HUES6 (cell line): ENCODE measurements around the gene APBA1.

Experiments
- H3K27ac ChIP-seq: 2 replicates; pipeline ENCODE4 v1.7.0; 2013; ENCODE audit warnings: low read depth, mild to moderate bottlenecking, low read length, inconsistent platforms
- H3K27me3 ChIP-seq: 2 replicates; pipeline ENCODE4 v1.6.1; 2013; ENCODE audit warnings: low read length; ENCODE audit not compliant: control insufficient read depth, insufficient read depth
- H3K36me3 ChIP-seq: 2 replicates; pipeline ENCODE4 v1.6.1; 2013; ENCODE audit warnings: low read length; ENCODE audit not compliant: control insufficient read depth, insufficient read depth
- H3K4me1 ChIP-seq: 2 replicates; pipeline ENCODE4 v1.6.1; 2013; ENCODE audit warnings: low read length; ENCODE audit not compliant: control insufficient read depth, insufficient read depth
- H3K4me3 ChIP-seq: 2 replicates; pipeline ENCODE4 v1.5.1; 2013; ENCODE audit warnings: low read depth, low read length
- H3K9ac ChIP-seq: one replicate; pipeline ENCODE4 v1.6.1; 2013; ENCODE audit warnings: mild to moderate bottlenecking, low read length
- H3K9me3 ChIP-seq: 2 replicates; pipeline ENCODE4 v1.6.1; 2013; ENCODE audit warnings: low read depth, low read length; ENCODE audit not compliant: control insufficient read depth, insufficient read depth

APBA1 gene

DNA sequence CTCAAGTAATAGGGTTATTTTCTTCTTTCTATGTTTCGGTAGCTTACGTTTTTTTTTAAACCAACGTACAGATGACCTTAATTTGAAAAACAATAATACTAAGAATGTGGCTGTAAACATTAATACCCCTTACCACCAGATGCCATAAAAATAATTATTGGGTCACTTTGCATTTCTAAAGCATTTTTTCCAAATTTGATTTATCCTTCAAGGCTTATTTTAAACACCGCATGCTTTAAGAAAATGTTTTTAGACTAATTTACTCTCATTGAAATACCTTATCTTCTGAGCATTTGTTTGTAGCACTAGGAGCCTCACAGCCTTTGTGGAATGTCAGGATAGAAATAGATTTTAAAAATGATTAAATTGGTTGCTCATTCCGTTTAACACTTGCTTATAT lies 5.8 kb upstream of the APBA1 start:
- no peak overlapping the region for H3K4me3 ChIP-seq
- peaks cover 4% of the 10 kb centered on the region for H3K4me1 ChIP-seq
- no peaks in the 10 kb centered on the region for H3K9me3 ChIP-seq
- H3K9ac ChIP-seq = no peak overlapping the region
- no peaks in the 10 kb centered on the region for H3K36me3 ChIP-seq
- no peaks in the 10 kb centered on the region for H3K27me3 ChIP-seq
- H3K27ac ChIP-seq = no peak overlapping the region

- Histone ChIP-seq H3K4me1 (peaks cover 4% of the 10 kb centered on the region), H3K9me3 (no peaks in the 10 kb centered on the region), H3K36me3 (no peaks in the 10 kb centered on the region), H3K9ac (no peak overlapping the region), H3K4me3 (no peak overlapping the region), H3K27me3 (peaks cover 15% of the 10 kb centered on the region), H3K27ac (no peak overlapping the region)
Measured at GRCh38 chr9:69675563-69675962, 3.4 kb upstream of the APBA1 start.

GRCh38 chr9:69674716-69675438 lies 2.7 kb upstream of the APBA1 start:
- Histone ChIP-seq H3K27me3 (peaks cover 20% of the 10 kb centered on the region), H3K4me1 (peaks cover 4% of the 10 kb centered on the region), H3K36me3 (no peaks in the 10 kb centered on the region), H3K4me3 (no peak overlapping the region), H3K27ac (no peak overlapping the region), H3K9me3 (no peaks in the 10 kb centered on the region), H3K9ac (no peak overlapping the region)

- H3K4me3 ChIP-seq = no peak overlapping the region
- H3K27ac ChIP-seq = no peak overlapping the region
- H3K4me1 ChIP-seq = peaks cover 4% of the 10 kb centered on the region
- H3K27me3 ChIP-seq = peaks cover 25% of the 10 kb centered on the region
- H3K9me3 ChIP-seq = no peaks in the 10 kb centered on the region
- no peaks in the 10 kb centered on the region for H3K36me3 ChIP-seq
- no peak overlapping the region for H3K9ac ChIP-seq
Measured at GRCh38 chr9:69674112-69674685, 2.0 kb upstream of the APBA1 start.

- Histone ChIP-seq H3K36me3 (no peaks in the 10 kb centered on the region), H3K9me3 (no peaks in the 10 kb centered on the region), H3K9ac (peak overlapping the region; percentile 27), H3K4me1 (peaks cover 4% of the 10 kb centered on the region), H3K27ac (no peak overlapping the region), H3K4me3 (peak overlapping the region; percentile 66), H3K27me3 (peaks cover 34% of the 10 kb centered on the region)
Measured at GRCh38 chr9:69673311-69673640, 1.1 kb upstream of the APBA1 start.

GRCh38 chr9:69672596-69673310 lies 582 bp upstream of the APBA1 start:
- Histone ChIP-seq H3K27ac (no peak overlapping the region), H3K27me3 (peaks cover 38% of the 10 kb centered on the region), H3K36me3 (no peaks in the 10 kb centered on the region), H3K4me3 (peak overlapping the region; percentile 66), H3K4me1 (peaks cover 9% of the 10 kb centered on the region), H3K9ac (peak overlapping the region; percentile 41), H3K9me3 (no peaks in the 10 kb centered on the region)

- H3K9me3 ChIP-seq = no peaks in the 10 kb centered on the region
- peaks cover 19% of the 10 kb centered on the region for H3K4me1 ChIP-seq
- H3K27ac ChIP-seq = no peak overlapping the region
- H3K9ac ChIP-seq = no peak overlapping the region
- H3K36me3 ChIP-seq = no peaks in the 10 kb centered on the region
- peak overlapping the region; percentile 70 for H3K4me3 ChIP-seq
- H3K27me3 ChIP-seq = peaks cover 40% of the 10 kb centered on the region
Measured at GRCh38 chr9:69671311-69671878, 776 bp downstream of the APBA1 start.

DNA sequence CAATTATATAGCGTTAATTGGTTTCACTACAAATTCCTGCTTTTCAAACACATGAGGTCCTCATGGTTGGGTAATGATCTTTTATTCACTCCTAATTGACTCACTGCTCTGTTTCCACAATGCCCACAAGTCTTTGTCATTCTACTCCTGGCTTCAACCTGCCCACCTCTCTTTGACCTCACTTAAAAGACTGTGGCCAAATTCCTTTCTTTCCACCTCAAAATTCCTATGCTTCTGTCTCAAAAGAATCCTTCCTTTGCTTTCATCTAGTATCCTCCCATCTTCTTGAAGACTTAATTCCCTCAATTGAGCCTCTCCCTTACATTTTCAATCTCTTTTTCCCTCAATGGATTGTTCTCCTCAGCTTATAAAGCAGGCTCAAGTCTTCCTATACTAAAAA lies 4.9 kb downstream of the APBA1 start:
- Histone ChIP-seq H3K9ac (no peak overlapping the region), H3K4me3 (peak overlapping the region; percentile 21; the same call in 1 of the 2 replicates), H3K9me3 (no peaks in the 10 kb centered on the region), H3K36me3 (no peaks in the 10 kb centered on the region), H3K4me1 (peaks cover 20% of the 10 kb centered on the region), H3K27me3 (peaks cover 40% of the 10 kb centered on the region), H3K27ac (no peak overlapping the region)

DNA sequence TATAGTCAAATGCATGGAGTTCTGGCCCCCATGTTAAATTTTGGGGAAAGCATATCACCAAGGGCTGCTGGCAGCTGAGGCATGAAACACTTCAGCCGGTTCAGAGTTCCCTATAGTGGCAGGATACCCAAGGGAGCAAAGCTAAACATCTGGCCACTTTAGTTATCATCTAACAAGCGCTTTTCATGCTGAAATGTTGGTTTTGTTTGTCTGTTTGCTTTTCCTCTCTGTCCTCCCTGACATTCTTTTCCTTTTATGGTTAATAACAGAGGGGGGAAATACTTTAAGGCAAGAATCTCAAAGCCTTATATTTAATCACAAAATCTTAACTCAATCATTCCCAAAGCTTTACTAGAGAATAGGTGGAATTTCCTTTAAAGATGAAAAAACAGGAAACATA lies 11.9 kb downstream of the APBA1 start:
- Histone ChIP-seq H3K27me3 (no peaks in the 10 kb centered on the region), H3K4me3 (no peak overlapping the region), H3K9ac (no peak overlapping the region), H3K9me3 (no peaks in the 10 kb centered on the region), H3K36me3 (no peaks in the 10 kb centered on the region), H3K4me1 (peaks cover 9% of the 10 kb centered on the region; the same call in 1 of the 2 replicates), H3K27ac (no peak overlapping the region)

GRCh38 chr9:69658987-69659675 lies 13.0 kb downstream of the APBA1 start:
- Histone ChIP-seq H3K27ac (no peak overlapping the region), H3K27me3 (no peaks in the 10 kb centered on the region), H3K4me1 (peaks cover 9% of the 10 kb centered on the region; the same call in 1 of the 2 replicates), H3K36me3 (no peaks in the 10 kb centered on the region), H3K9ac (no peak overlapping the region), H3K9me3 (no peaks in the 10 kb centered on the region), H3K4me3 (no peak overlapping the region)
